HG03060 (cell line): Measurements from ENCODE around the gene STRC.
"Not testable (repeated sequence)": the region's sequence is repeated elsewhere in the genome, so short reads cannot be mapped to it uniquely, and the experiment has no call there.

Source experiments
- ATAC-seq: cut with Tn5 transposase; IDR thresholded peaks from one replicate; pipeline ENCODE4 v1.9.1; 2021; ENCODE audit warnings: low read depth, moderate number of reproducible peaks; ENCODE audit not compliant: unreplicated experiment

Gene STRC

DNA sequence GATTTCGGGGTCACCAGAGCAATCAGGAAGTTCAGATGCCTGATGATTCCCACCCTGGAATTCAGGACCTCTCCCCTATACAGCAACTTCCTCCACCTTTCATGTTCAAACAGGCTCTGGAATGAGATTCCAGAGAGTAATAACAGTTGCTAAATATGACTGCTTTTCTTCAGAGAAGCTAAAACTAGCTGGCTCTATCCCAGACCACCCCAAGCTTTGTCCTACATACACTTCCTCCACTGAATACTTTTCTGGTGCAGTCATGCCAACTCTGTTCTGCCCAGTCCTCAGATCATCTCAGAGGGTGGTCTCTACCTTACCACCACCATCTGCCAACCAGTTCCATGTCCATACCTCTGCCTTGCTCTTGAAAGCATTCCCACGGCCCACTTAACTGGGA lies 52.0 kb downstream of the STRC start:
- ATAC-seq = not testable (repeated sequence)

DNA sequence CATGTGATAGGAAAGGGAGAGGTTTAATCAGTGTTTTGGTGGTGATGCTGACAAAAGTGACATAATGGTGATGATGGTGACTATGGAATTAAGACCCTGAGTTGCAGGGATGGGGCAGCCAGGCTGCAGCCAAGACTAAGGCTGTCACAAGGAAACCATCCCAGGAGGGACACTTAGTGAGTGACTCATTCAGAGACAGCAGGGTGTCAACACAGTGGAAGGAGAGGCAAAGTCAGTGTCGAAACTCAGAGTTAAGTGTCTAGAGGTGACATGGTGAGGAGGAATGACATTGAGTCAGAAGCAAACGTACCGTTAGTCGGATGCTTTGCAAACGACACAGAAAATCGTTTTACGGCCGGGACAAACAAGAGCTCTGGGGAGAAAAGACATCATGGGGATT lies 54.8 kb downstream of the STRC start:
- not testable (repeated sequence) for ATAC-seq

DNA sequence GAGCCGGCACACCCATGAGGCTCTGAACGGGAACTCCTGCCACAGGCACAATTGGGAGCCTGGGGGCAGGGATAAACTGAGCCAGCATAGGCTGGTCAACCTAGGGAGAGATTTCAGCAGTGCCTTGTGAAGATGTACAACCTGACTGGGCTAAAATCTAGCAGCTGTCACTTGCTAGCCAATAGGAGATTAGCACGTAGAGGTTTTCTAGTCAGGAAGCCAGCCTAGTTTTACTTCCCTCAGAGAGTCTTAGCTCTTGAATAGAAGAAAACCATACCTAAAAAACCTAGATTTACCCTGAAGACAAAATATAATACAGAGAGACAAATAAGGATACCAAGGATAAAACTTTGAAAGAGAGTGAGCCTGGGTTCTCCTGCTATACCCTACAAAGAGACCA lies 55.8 kb downstream of the STRC start:
- ATAC-seq = not testable (repeated sequence)

DNA sequence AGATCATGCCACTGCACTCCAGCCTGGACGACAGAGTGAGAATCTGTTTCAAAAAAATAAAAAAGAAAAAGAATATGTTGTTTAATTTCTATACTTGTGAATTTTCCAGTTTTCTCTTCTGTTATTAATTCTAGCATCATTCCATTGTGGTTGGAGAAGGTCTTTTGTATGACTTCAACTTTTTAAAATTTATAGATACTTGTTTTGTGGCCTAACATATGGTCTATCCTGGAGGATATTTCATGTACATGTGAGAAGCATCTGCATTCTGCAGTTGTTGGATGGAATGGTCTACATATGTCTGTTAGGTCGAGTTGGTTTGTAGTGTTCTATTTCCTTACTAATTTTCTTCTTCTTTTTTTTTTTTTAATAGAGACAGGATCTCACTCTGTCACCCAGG lies 65.6 kb downstream of the STRC start:
- ATAC-seq = no peak

DNA sequence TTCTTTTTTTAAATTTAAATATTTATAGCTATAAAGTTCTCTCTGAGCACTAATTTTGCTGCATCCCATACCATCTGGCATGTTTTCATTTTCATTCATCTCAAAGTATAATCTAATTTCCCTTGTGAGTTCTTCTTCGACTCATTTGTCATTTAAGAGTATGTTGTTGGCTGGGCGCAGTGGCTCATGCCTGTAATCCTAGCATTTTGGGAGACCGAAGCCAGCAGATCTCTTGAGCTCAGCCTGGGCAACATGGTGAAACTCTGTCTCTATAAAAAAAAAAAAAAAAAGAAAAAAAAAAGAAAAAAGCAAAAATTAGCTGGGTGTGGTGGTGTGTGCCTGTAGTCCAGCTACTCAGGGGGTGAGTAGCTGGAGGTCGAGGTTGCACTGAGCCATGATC lies 66.3 kb downstream of the STRC start:
- no peak for ATAC-seq

DNA sequence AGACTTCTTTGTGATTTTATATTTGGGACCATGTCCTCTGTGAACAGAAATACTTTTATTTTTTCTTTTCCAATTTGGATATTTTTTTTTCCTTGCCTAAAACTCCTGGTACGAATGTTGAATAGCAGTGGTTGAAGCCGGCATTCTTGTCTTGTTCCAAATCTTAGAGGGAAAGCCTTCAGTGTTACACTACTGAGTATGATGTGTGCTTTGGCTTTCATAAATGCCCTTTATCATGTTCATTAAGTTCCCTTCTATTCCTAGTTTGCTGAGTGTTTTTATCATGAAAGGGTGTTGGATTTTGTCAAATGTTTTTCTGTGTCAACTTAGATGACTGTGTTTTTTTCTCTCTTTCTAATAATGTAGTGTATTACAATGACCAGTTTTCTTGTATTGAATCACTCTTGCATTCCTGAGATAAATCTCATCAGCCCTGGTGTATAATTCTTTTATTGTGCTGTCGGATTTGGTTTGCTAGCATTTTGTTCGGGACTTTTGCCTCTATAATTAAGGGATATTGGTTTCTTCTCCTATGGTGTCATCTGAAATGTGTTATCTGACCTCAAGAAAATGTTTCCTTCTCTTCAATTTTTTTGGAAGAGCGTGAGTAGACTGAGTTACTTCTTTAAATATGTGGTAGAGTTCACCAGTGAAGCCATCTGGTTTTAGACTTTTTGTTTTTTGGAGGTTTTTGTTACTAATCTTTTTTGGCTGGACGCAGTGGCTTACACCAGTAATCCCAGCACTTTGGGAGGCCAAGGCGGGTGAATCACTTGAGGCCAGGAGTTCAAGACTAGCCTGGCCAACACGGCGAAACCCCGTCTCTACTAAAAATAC lies 67.9 kb downstream of the STRC start:
- ATAC-seq = no peak
